SK-N-SH (cell line): ENCODE data around the gene TMA7. TPM values are rescaled to one million over a fixed set of nuclear protein-coding genes. Genes with fewer than 3 reads are reported as not detected.

Source experiments
- CTCF ChIA-PET: fragments of 300-600, 350-600 bp; formaldehyde crosslinking; extraction: SDS; loops from one replicate; lab custom pipeline; 2021; lab: Yijun Ruan, JAX
- POLR2A ChIA-PET: fragments of 350-600 bp; sonication (Branson Sonifier 250); formaldehyde crosslinking; extraction: SDS; loops from one replicate; lab custom pipeline; 2020; ENCODE audit warnings: antibody characterized with exemption, inconsistent platforms; lab: Yijun Ruan, JAX
- DNase-seq: peaks from one replicate; pipeline ENCODE4 v3.0.0; 2012
- H2AFZ ChIP-seq: fragments of 200-600 bp; sonication (generic); 2 replicates; pipeline ENCODE4 v1.8.1; 2016; ENCODE audit warnings: antibody characterized with exemption, mild to moderate bottlenecking, low read depth
- H3F3A ChIP-seq: fragments of 200-600 bp; sonication (generic); replicated peaks from 2 replicates; pipeline ENCODE3; 2016; ENCODE audit warnings: antibody characterized with exemption, mild to moderate bottlenecking; ENCODE audit not compliant: insufficient read depth
- H3K27ac ChIP-seq, 2 experiments: fragments of 200-500 bp in 1 of 2; fragments of 200-600 bp in 1 of 2; sonication (Bioruptor generic) in 1 of 2; sonication (generic), shearing (Covaris generic) in 1 of 2; 2 replicates each; pipeline versions ENCODE4 v1.5.1 to v1.6.1; 2014 to 2016; ENCODE audit warnings: low read depth in 2 of 2, inconsistent platforms in 1 of 2, low read length in 1 of 2, mild to moderate bottlenecking in 1 of 2, mixed read lengths in 1 of 2
- H3K27me3 ChIP-seq: fragments of 200-600 bp; sonication (generic), shearing (Covaris generic); 2 replicates; pipeline ENCODE4 v1.6.1; 2016; ENCODE audit warnings: mixed run types; ENCODE audit not compliant: insufficient read depth
- H3K36me3 ChIP-seq, 2 experiments: fragments of 200-500 bp in 1 of 2; fragments of 200-600 bp in 1 of 2; sonication (Bioruptor generic) in 1 of 2; sonication (generic) in 1 of 2; replicated peaks in 1 of 2; 2 replicates each; pipeline versions ENCODE3 to v1.5.1; 2014 to 2016; ENCODE audit warnings: low read length in 1 of 2, mild to moderate bottlenecking in 1 of 2; ENCODE audit not compliant: insufficient read depth in 2 of 2, control insufficient read depth in 1 of 2
- H3K4me1 ChIP-seq, 2 experiments: fragments of 200-500 bp in 1 of 2; fragments of 200-600 bp in 1 of 2; sonication (Bioruptor generic) in 1 of 2; sonication (generic), shearing (Covaris generic) in 1 of 2; 2 replicates each; pipeline versions ENCODE4 v1.5.1 to v1.6.1; 2014 to 2016; ENCODE audit warnings: low read depth in 1 of 2, low read length in 1 of 2, mixed run types in 1 of 2; ENCODE audit not compliant: insufficient read depth in 2 of 2, control insufficient read depth in 1 of 2
- H3K4me2 ChIP-seq: fragments of 200-600 bp; sonication (generic), shearing (Covaris generic); 2 replicates; pipeline ENCODE4 v1.6.1; 2017; ENCODE audit warnings: mixed run types
- H3K4me3 ChIP-seq, 2 experiments: fragments of 200-500 bp in 1 of 2; fragments of 200-600 bp in 1 of 2; sonication (Bioruptor generic) in 1 of 2; sonication (generic), shearing (Covaris generic) in 1 of 2; 2 replicates each; pipeline versions ENCODE4 v1.5.1 to v1.8.1; 2014 to 2016; ENCODE audit warnings: low read depth in 2 of 2, inconsistent platforms in 1 of 2, low read length in 1 of 2, mild to moderate bottlenecking in 1 of 2, mixed read lengths in 1 of 2, moderate library complexity in 1 of 2
- H3K79me2 ChIP-seq: fragments of 200-600 bp; sonication (generic); 2 replicates; pipeline ENCODE4 v1.8.1; 2017; ENCODE audit warnings: mild to moderate bottlenecking; ENCODE audit not compliant: insufficient read depth
- H3K9ac ChIP-seq: fragments of 200-600 bp; sonication (generic); 2 replicates; pipeline ENCODE4 v1.6.1; 2017; ENCODE audit warnings: mixed run types
- H3K9me2 ChIP-seq: fragments of 200-600 bp; sonication (generic); 2 replicates; pipeline ENCODE4 v1.6.1; 2017; ENCODE audit warnings: mixed run types
- H3K9me3 ChIP-seq: fragments of 200-600 bp; sonication (generic); 2 replicates; pipeline ENCODE4 v1.6.1; 2017; ENCODE audit warnings: mixed run types, mild to moderate bottlenecking, moderate library complexity
- H4K20me1 ChIP-seq: fragments of 200-600 bp; sonication (generic); 2 replicates; pipeline ENCODE4 v1.6.1; 2017; ENCODE audit warnings: mild to moderate bottlenecking, mixed run types; ENCODE audit not compliant: insufficient read depth
- CTCF ChIP-seq: fragments of 200-600 bp; sonication (generic); IDR thresholded peaks from 2 replicates; pipeline ENCODE4 v1.6.1; 2017; ENCODE audit warnings: antibody characterized with exemption, mild to moderate bottlenecking, moderate library complexity
- EP300 ChIP-seq, 2 experiments: IDR thresholded peaks; 2 replicates each; pipeline versions ENCODE4 v1.4.0 to v1.6.1; 2012; ENCODE audit warnings: borderline replicate concordance in 1 of 2, low read depth in 1 of 2, low read length in 1 of 2
- GATA2 ChIP-seq: sonication (generic); formaldehyde crosslinking; IDR thresholded peaks from 2 replicates; pipeline ENCODE4 v1.5.0; 2020; ENCODE audit warnings: mild to moderate bottlenecking, missing genetic modification reagents
- JUND ChIP-seq: IDR thresholded peaks from 2 replicates; pipeline ENCODE4 v1.4.0; 2012
- MXI1 ChIP-seq: IDR thresholded peaks from 2 replicates; pipeline ENCODE4 v1.6.1; 2012; ENCODE audit warnings: mild to moderate bottlenecking, low read depth, low read length, improper control_type of control experiment
- NRF1 ChIP-seq: IDR thresholded peaks from 2 replicates; pipeline ENCODE4 v1.6.1; 2012; ENCODE audit warnings: low read depth, mild to moderate bottlenecking, low read length
- RAD21 ChIP-seq: IDR thresholded peaks from 2 replicates; pipeline ENCODE4 v1.6.1; 2012; ENCODE audit warnings: mild to moderate bottlenecking, low read length
- SIN3A ChIP-seq: IDR thresholded peaks from 2 replicates; pipeline ENCODE4 v1.6.1; 2012; ENCODE audit warnings: low read depth, mild to moderate bottlenecking, low read length, moderate library complexity, borderline replicate concordance
- TEAD4 ChIP-seq: IDR thresholded peaks from 2 replicates; pipeline ENCODE4 v1.4.0; 2012; ENCODE audit warnings: mild to moderate bottlenecking, borderline replicate concordance; ENCODE audit not compliant: insufficient read depth
- USF2 ChIP-seq: fragments of 150-350 bp; IDR thresholded peaks from 2 replicates; pipeline ENCODE4 v1.6.1; 2017; ENCODE audit warnings: antibody characterized with exemption, low read length, low read depth, borderline replicate concordance
- WGBS: methylation state at CpG from one replicate; pipeline ENCODE4 v1.1.6; 2017; ENCODE audit warnings: low lambda C conversion rate; 5-methylcytosine and 5-hydroxymethylcytosine counted together
- polyA plus RNA-seq, 3 experiments: library from polyadenylated mRNA; depleted of rRNA; stranded (reverse); fragments of >200 nt; gene quantifications; 2 replicates each; pipeline ENCODE4 v1.2.3, GENCODE V29; 2012
- TF ChIP-seq, protein P1 (sequence below): fragments of 150-350 bp; IDR thresholded peaks from 2 replicates; pipeline ENCODE4 v1.6.1; 2016; ENCODE audit warnings: mild to moderate bottlenecking, low read depth, low read length
- TF ChIP-seq, protein P2 (sequence below): IDR thresholded peaks from 2 replicates; pipeline ENCODE4; 2012

Gene TMA7
- polyA plus RNA-seq, 1 of the 3 experiments (the other 2 are of a cell fraction): 438 TPM

DNA sequence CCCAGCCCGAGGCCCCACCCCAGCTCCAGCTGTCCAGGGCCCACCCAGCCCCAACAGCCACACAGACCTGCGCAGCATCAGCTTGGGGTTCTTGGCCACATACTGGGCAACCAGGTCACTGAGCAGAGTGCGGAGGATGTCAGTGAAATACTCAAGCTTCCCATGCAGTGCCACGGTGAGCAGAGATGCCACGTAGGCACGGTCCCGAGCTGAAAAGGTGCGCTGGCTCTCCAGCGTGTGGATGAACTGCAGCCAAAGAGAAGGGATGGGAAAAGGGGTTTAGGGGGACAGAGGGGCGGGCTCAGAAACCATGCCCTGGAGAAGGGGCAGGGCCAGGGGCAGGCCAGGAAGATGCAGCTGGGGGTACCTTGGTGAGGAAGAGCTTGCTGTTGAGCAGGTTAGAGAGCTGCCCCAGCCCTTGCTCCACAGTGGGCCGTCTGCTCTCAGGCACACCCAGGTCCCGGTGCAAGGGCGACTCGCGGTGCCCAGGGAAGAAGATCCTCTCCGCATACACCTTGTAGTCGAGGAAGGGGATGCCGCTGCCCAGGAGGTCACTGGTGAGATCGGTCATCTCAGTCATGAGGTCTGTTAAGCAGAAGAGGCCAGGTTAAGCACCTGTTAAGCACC, 27.6 kb upstream of the TMA7 start:
- Histone ChIP-seq H3F3A (no peaks in the 10 kb centered on the region), H2AFZ (no peak overlapping the region), H3K36me3 (peaks cover 0 to 78% of the 10 kb centered on the region in 2 experiments), H3K4me3 (no peak overlapping the region), H3K79me2 (no peaks in the 10 kb centered on the region), H3K27me3 (no peaks in the 10 kb centered on the region), H3K9ac (no peak overlapping the region), H3K4me2 (no peak overlapping the region), H3K4me1 (no peaks in the 10 kb centered on the region), H3K9me3 (no peaks in the 10 kb centered on the region), H4K20me1 (no peaks in the 10 kb centered on the region), H3K9me2 (no peaks in the 10 kb centered on the region), H3K27ac (no peak overlapping the region; a peak in 1 of 4 replicates)
- no peak for DNase-seq
- ChIA-PET CTCF (interaction anchor here (3.1 to 15.6 kb wide), 2 partner anchors 12 to 19 kb away, joined by 14 to 399 read pairs; partner anchors contain the start of gene PLXNB1), POLR2A (interaction anchor here (0.6 kb wide), 1 partner anchor 127 kb away, joined by 4 read pairs; no protein-coding TSS in a partner anchor)
- 95% methylated on average over 15 of the region's 19 CpGs for WGBS
- TF ChIP-seq JUND: no peak
- no peak for TF ChIP-seq CTCF
- no peak for TF ChIP-seq RAD21
- TF ChIP-seq USF2: no peak
- no peak for TF ChIP-seq NRF1
- TF ChIP-seq, protein P1, sequence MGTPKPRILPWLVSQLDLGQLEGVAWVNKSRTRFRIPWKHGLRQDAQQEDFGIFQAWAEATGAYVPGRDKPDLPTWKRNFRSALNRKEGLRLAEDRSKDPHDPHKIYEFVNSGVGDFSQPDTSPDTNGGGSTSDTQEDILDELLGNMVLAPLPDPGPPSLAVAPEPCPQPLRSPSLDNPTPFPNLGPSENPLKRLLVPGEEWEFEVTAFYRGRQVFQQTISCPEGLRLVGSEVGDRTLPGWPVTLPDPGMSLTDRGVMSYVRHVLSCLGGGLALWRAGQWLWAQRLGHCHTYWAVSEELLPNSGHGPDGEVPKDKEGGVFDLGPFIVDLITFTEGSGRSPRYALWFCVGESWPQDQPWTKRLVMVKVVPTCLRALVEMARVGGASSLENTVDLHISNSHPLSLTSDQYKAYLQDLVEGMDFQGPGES: no peak
- no peak for TF ChIP-seq MXI1
- TF ChIP-seq GATA2 (CRISPR knock-in tag): no peak
- no peak for TF ChIP-seq EP300 (IDR thresholded peaks at IDR 0.05; ENCODE audit: borderline replicate concordance in 1 of 2, low read depth in 1 of 2, low read length in 1 of 2)
- no peak for TF ChIP-seq SIN3A
- no peak for TF ChIP-seq TEAD4
- TF ChIP-seq, protein P2, sequence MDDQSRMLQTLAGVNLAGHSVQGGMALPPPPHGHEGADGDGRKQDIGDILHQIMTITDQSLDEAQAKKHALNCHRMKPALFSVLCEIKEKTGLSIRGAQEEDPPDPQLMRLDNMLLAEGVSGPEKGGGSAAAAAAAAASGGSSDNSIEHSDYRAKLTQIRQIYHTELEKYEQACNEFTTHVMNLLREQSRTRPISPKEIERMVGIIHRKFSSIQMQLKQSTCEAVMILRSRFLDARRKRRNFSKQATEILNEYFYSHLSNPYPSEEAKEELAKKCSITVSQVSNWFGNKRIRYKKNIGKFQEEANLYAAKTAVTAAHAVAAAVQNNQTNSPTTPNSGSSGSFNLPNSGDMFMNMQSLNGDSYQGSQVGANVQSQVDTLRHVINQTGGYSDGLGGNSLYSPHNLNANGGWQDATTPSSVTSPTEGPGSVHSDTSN: no peak
